CD4-positive, CD25-positive, alpha-beta regulatory T cell (primary cell): ENCODE data around the gene KLF16. TPM values are rescaled to one million over a fixed set of nuclear protein-coding genes. Genes with fewer than 3 reads are reported as not detected.
"Not testable (repeated sequence)": the region's sequence is repeated elsewhere in the genome, so short reads cannot be mapped to it uniquely, and the experiment has no call there.

Source experiments
- ATAC-seq, 2 donors: fragments of 150-1000 bp; cut with Tn5 transposase; one replicate each; pipeline ENCODE4 v1.10.0; 2021; ENCODE audit warnings: low read depth in 2 of 2, moderate number of reproducible peaks in 2 of 2, moderate library complexity in 1 of 2
- DNase-seq, 3 donors: peaks; one replicate each; pipeline versions ENCODE4 v3.0.0 to v3.0.0-alpha.2; 2012 to 2022; ENCODE audit warnings: mixed read lengths in 1 of 3
- H3K27ac ChIP-seq: one replicate; pipeline ENCODE4 v1.7.0; 2013; ENCODE audit warnings: mild to moderate bottlenecking, low read length; ENCODE audit not compliant: insufficient read depth, poor library complexity, severe bottlenecking
- H3K27me3 ChIP-seq: one replicate; pipeline ENCODE4 v1.7.0; 2013; ENCODE audit warnings: low read length; ENCODE audit not compliant: control insufficient read depth, insufficient read depth
- H3K36me3 ChIP-seq: one replicate; pipeline ENCODE4 v1.7.0; 2013; ENCODE audit warnings: mild to moderate bottlenecking, low read length, moderate library complexity; ENCODE audit not compliant: control insufficient read depth, insufficient read depth
- H3K4me1 ChIP-seq: 2 replicates; pipeline ENCODE4 v1.7.0; 2013; ENCODE audit warnings: mild to moderate bottlenecking, low read length; ENCODE audit not compliant: insufficient read depth, control insufficient read depth, poor library complexity, severe bottlenecking
- H3K4me3 ChIP-seq: one replicate; pipeline ENCODE4 v1.7.0; 2013; ENCODE audit warnings: low read depth, mild to moderate bottlenecking, low read length, moderate library complexity
- H3K9me3 ChIP-seq, 2 experiments: 1 replicate in 1 of 2; 2 replicates in 1 of 2; pipeline ENCODE4 v1.7.0; 2013; ENCODE audit warnings: low read length in 2 of 2, mild to moderate bottlenecking in 1 of 2, moderate library complexity in 1 of 2; ENCODE audit not compliant: control insufficient read depth in 2 of 2
- H3K27ac Mint-ChIP-seq, 3 donors: one replicate each; pipeline ENCODE4 v1.8.0; 2020 to 2022; ENCODE audit warnings: mild to moderate bottlenecking in 3 of 3, mixed read lengths in 3 of 3, moderate library complexity in 2 of 3
- H3K27me3 Mint-ChIP-seq: one replicate; pipeline ENCODE4 v1.8.0; 2022; ENCODE audit warnings: mild to moderate bottlenecking, mixed read lengths
- H3K36me3 Mint-ChIP-seq: one replicate; pipeline ENCODE4 v1.8.0; 2020; ENCODE audit warnings: mixed read lengths
- H3K4me1 Mint-ChIP-seq, 4 donors: one replicate each; pipeline ENCODE4 v1.8.0; 2020 to 2022; ENCODE audit warnings: mixed read lengths in 4 of 4, mild to moderate bottlenecking in 1 of 4
- H3K4me3 Mint-ChIP-seq, 4 donors: one replicate each; pipeline ENCODE4 v1.8.0; 2020 to 2022; ENCODE audit warnings: mild to moderate bottlenecking in 4 of 4, mixed read lengths in 4 of 4, moderate library complexity in 3 of 4
- H3K9me3 Mint-ChIP-seq, 7 donors: one replicate each; pipeline ENCODE4 v1.8.0; 2020 to 2022; ENCODE audit warnings: mixed read lengths in 7 of 7, mild to moderate bottlenecking in 3 of 7, moderate library complexity in 2 of 7
- polyA plus RNA-seq, 4 donors: library from polyadenylated mRNA; unstranded; fragments of 300-500 nt; fragmentation: Illumina TruSeq; gene quantifications; one replicate each; pipeline ENCODE4 v1.2.3, GENCODE V29; 2021
- total RNA-seq: library from RNA; stranded (reverse); gene quantifications from one replicate; pipeline ENCODE4 v1.2.3, GENCODE V29; 2022

Gene KLF16
- total and polyA plus RNA-seq, 5 donors from 2014 or later: 0.28 to 40.6 (median 0.76) TPM

DNA sequence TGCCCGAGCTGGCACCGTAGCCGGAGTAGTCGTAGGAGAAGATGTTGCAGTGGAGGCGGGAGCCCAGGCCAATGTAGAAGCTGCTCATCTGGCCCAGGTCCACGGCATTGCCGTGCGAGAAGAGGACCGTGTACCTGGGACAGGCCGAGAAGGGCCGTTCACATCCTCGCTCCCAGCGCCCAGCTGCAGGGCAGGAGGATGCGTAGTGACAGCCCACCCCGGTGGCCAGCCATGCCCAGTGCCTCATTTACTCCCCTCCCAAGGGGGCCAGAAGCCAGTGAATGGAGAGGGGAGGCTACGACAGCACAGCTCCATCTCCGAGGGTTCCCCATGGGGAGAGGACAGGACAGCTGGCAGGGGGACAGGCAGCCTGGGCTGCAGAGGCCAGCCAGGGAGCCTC, 16.6 kb upstream of the KLF16 start:
- H3K27ac Mint-ChIP-seq: peak overlapping the region in 1 of 3 donors; percentile 25
- not testable (repeated sequence) for ATAC-seq, H3K27me3 Mint-ChIP-seq, DNase-seq, H3K9me3 Mint-ChIP-seq, H3K27me3 ChIP-seq, H3K27ac ChIP-seq, H3K36me3 ChIP-seq, H3K9me3 ChIP-seq, H3K4me3 ChIP-seq
- H3K4me3 Mint-ChIP-seq: peak overlapping the region in 1 of 4 donors; percentile 48
- peaks cover 57% of the 10 kb centered on the region for H3K4me1 ChIP-seq
- peaks cover 15% of the 10 kb centered on the region for H3K36me3 Mint-ChIP-seq
- peaks cover 0 to 49% (median 24%) of the 10 kb centered on the region in 4 donors for H3K4me1 Mint-ChIP-seq

- H3K27ac ChIP-seq, H3K9me3 ChIP-seq, H3K9me3 Mint-ChIP-seq, H3K4me3 ChIP-seq, H3K36me3 Mint-ChIP-seq, H3K36me3 ChIP-seq, ATAC-seq, H3K27ac Mint-ChIP-seq, H3K27me3 Mint-ChIP-seq, H3K27me3 ChIP-seq, DNase-seq: not testable (repeated sequence)
- H3K4me1 Mint-ChIP-seq: peaks cover 5 to 51% (median 25%) of the 10 kb centered on the region in 4 donors
- peak overlapping the region in 1 of 4 donors; percentile 21 for H3K4me3 Mint-ChIP-seq
- peaks cover 56% of the 10 kb centered on the region for H3K4me1 ChIP-seq
Measured at GRCh38 chr19:1878583-1878982, 15.2 kb upstream of the KLF16 start.

GRCh38 chr19:1877280-1877660, 13.9 kb upstream of the KLF16 start:
- not testable (repeated sequence) for H3K27ac ChIP-seq, H3K27me3 ChIP-seq, H3K4me3 Mint-ChIP-seq, H3K36me3 ChIP-seq, H3K9me3 Mint-ChIP-seq, H3K27ac Mint-ChIP-seq, DNase-seq, H3K27me3 Mint-ChIP-seq, H3K36me3 Mint-ChIP-seq, H3K9me3 ChIP-seq, H3K4me3 ChIP-seq, ATAC-seq
- peaks cover 56% of the 10 kb centered on the region for H3K4me1 ChIP-seq
- H3K4me1 Mint-ChIP-seq: peaks cover 5 to 49% (median 18%) of the 10 kb centered on the region in 4 donors

DNA sequence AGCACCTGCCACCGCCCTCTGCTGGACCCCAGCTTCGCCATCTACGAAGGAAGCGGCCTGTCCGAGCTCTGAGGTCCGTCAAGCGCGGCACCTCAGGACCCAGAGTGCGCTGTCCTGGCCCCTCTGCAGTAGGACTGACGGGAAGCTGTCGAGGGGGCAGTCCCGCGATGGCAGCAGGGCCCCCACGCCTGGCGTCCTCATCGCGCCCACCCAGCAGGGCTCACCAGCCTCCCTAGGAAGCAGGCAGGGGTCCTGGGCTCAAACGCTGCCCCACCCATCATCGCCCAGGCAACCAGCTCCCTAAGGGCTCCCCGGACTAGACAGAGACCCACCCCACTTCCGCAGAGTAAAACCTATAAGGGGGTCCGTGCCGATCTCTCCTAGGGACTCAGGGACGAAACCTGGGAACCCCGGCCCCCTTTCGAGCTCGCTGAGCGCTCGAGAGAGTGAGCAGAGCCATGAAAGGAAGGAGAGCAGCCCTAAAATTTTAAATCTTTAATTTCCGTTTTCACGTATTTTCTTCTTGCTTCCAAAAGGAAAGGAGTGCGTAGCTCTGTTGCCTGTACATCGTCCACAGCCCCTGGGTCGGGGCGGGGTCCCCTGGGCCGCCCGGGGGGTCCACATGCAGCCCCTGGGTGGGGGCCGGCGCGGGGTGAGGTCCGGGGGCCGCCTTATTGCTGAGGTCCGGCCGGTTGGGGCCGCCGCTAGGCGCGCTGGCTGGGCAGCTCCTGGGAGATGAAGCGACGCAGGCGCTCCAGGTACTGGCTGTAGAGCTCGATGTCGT, 13.3 kb upstream of the KLF16 start:
- H3K9me3 Mint-ChIP-seq, H3K9me3 ChIP-seq, DNase-seq, H3K27me3 ChIP-seq, H3K36me3 ChIP-seq, H3K36me3 Mint-ChIP-seq, ATAC-seq, H3K27me3 Mint-ChIP-seq: not testable (repeated sequence)
- H3K4me3 ChIP-seq: peak overlapping the region; percentile 44
- peaks cover 5 to 49% (median 16%) of the 10 kb centered on the region in 4 donors for H3K4me1 Mint-ChIP-seq
- H3K4me1 ChIP-seq: peaks cover 50% of the 10 kb centered on the region
- H3K27ac ChIP-seq: peak overlapping the region; percentile 93
- peak overlapping the region; percentile 90 to 98 (median 96) for H3K4me3 Mint-ChIP-seq
- peak overlapping the region; percentile 92 to 99 (median 94) for H3K27ac Mint-ChIP-seq

- H3K4me1 ChIP-seq: peaks cover 47% of the 10 kb centered on the region
- peak overlapping the region; percentile 97 to 99 (median 97) for H3K27ac Mint-ChIP-seq
- peak; percentile 93 to 95 for ATAC-seq
Measured at GRCh38 chr19:1875646-1876495, 12.5 kb upstream of the KLF16 start.

DNA sequence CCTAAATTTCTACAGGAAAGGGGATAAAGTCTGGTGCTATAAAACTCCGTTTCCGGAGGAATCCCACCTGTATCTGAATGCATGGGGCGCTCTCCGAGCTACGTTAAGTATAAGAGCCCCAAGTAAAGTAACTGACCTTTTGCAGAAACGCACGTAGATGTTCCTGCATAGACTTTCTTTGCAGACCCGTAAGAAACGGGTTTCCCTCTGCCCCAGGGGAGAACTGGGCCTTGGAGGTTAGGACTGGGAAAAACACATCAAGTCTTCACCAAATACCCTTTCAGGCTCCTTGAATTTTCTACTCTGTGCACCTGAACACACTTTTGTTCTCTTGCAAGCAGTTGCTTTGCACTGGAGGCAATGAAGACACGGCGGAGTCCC, 11.9 kb upstream of the KLF16 start:
- H3K4me1 Mint-ChIP-seq: peaks cover 5 to 49% (median 19%) of the 10 kb centered on the region in 4 donors
- not testable (repeated sequence) for H3K9me3 Mint-ChIP-seq, DNase-seq, H3K9me3 ChIP-seq, H3K36me3 Mint-ChIP-seq, H3K27me3 ChIP-seq, H3K36me3 ChIP-seq, H3K27me3 Mint-ChIP-seq
- H3K27ac ChIP-seq: peak overlapping the region; percentile 93
- ATAC-seq: peak in 1 of 2 donors; percentile 3
- peaks cover 41% of the 10 kb centered on the region for H3K4me1 ChIP-seq
- H3K27ac Mint-ChIP-seq: peak overlapping the region; percentile 97 to 99 (median 97)
- H3K4me3 Mint-ChIP-seq: peak overlapping the region; percentile 90 to 98 (median 96)
- peak overlapping the region; percentile 91 for H3K4me3 ChIP-seq

More at GRCh38 chr19:1875646-1876495, 12.5 kb upstream of the KLF16 start:
- peaks cover 0 to 5% (median 0%) of the 10 kb centered on the region in 7 donors for H3K9me3 Mint-ChIP-seq
- Histone ChIP-seq H3K27me3 (no peaks in the 10 kb centered on the region), H3K27ac (peak overlapping the region; percentile 93), H3K9me3 (no peaks in the 10 kb centered on the region), H3K4me3 (peak overlapping the region; percentile 91), H3K36me3 (peaks cover under 1% of the 10 kb centered on the region)
- H3K4me1 Mint-ChIP-seq: peaks cover 5 to 51% (median 16%) of the 10 kb centered on the region in 4 donors
- peak; percentile 82 to 94 (median 86) for DNase-seq
- peak overlapping the region; percentile 90 to 98 (median 96) for H3K4me3 Mint-ChIP-seq
- H3K36me3 Mint-ChIP-seq: peaks cover 4% of the 10 kb centered on the region
- peaks cover 5% of the 10 kb centered on the region for H3K27me3 Mint-ChIP-seq

DNA sequence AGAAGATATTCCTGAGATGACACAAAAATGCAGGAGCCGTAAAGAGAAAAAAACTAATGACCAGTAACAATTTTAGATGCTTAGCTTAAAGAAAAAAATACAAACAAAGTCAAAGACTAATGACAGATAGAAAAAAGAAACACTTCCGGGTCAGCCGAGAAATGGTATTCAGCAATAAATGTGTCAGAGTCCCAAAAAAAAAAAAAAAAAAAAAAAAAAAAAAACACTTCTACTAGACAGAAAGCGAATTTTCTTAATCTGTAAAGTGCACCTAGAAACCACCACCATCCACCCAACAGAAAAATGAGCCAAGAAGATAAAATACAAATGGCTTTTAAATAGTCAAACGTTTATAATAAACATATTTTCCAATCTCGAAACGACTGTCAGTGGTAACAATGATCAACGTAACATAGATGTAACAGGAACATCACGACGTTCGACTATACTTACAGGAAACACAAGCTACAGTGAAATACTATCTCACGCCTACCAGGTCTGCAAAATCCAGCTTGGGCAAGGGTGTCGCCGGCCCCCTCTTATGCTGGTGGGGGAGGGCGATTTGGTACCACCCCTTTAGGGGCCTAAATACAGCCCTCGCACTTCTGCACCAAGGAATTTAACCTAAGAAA, 11.3 kb upstream of the KLF16 start:
- Histone ChIP-seq H3K9me3 (no peaks in the 10 kb centered on the region), H3K4me3 (peak overlapping the region; percentile 91), H3K36me3 (no peaks in the 10 kb centered on the region), H3K27me3 (no peaks in the 10 kb centered on the region), H3K4me1 (peaks cover 38% of the 10 kb centered on the region), H3K27ac (peak overlapping the region; percentile 93)
- peaks cover 5% of the 10 kb centered on the region for H3K27me3 Mint-ChIP-seq
- H3K4me1 Mint-ChIP-seq: peaks cover 5 to 49% (median 20%) of the 10 kb centered on the region in 4 donors
- H3K27ac Mint-ChIP-seq: peak overlapping the region; percentile 18 to 99 (median 97)
- H3K36me3 Mint-ChIP-seq: peaks cover 4% of the 10 kb centered on the region
- peak in 2 of 3 donors; percentile 60 to 61 for DNase-seq
- peak overlapping the region; percentile 90 to 98 (median 96) for H3K4me3 Mint-ChIP-seq
- ATAC-seq: peak; percentile 27 to 36
- peaks cover 0 to 5% (median 0%) of the 10 kb centered on the region in 7 donors for H3K9me3 Mint-ChIP-seq
